Measurements from ENCODE around the gene PHF3.

PHF3 gene

GRCh38 chr6:63635588-63636517 lies at the start of gene PHF3:
PHF3 (plus strand) TSS chr6:63635802; CDS start chr6:63646552, 10,750 bp downstream.
- DNase-seq: peak; percentile 8 to 30

DNA sequence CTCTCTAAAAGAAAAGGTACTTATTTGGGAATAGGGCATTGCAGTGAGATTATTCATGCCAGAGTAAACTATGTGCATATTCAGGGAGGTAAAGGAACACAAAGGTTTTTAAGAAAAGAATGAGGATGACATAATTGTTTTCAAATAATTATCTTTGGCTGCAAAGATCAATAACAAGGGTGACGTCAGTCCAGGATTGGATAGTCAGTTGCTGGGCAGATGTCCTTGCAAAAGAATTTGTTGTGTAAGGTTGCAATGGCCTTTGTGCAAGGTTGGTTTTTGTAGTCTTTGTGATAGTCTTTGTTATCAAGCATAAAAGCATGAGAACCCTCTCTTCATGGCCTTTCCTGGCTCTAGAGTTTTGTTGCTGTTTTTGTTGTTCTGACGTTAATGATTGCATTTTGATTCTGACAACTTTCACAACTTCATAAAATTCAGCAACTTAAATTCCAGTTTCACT lies 45.6 kb upstream of the PHF3 start:
- no peak for DNase-seq

- DNase-seq: no peak
Observed at GRCh38 chr6:63592886-63593285, 42.7 kb upstream of the PHF3 start.

DNA sequence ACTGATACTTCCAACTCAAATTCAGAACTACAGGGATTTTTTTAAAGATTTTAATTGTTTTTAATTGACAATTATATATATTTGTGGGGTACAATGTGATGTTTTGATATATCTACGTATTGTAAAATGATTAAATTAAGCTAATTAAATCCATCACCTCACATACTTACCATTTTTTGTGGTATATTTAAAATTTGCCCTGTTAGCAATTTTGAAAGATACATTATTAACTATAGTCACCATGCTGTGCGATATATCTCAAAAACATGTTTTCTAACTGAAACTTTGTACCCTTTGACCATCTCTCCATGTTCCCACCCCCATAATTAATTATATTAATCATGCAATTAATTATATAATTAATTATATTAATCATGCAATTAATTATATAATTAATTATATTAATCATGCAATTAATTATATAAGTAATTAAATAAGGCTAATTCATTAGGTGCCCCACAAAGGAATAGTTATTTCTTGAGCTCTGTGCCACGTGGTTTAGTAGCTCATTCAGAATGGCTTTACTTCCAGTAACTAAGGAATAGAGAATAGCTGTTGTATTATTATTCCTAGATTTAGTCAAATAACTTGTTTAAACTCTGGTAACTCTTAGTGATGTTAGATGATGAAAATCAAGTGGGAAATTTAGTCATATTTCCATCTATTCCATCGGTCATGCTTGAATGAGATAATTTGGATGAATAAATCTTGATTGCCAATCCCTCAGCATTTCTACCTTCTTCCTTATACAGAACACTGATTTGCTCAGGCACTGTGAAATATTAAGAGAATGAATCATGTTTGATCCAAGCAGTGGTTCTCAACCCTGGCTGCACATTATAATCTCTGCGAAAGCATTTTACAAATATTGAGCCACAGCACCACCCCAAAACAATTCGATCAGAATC lies 38.2 kb upstream of the PHF3 start:
- DNase-seq: peak in 1 of 2 experiments; percentile 65

GRCh38 chr6:63598049-63599036 lies 37.3 kb upstream of the PHF3 start:
- peak in 1 of 2 experiments; percentile 65 for DNase-seq

- no peak for DNase-seq
Observed at GRCh38 chr6:63599243-63599642, 36.4 kb upstream of the PHF3 start.

DNA sequence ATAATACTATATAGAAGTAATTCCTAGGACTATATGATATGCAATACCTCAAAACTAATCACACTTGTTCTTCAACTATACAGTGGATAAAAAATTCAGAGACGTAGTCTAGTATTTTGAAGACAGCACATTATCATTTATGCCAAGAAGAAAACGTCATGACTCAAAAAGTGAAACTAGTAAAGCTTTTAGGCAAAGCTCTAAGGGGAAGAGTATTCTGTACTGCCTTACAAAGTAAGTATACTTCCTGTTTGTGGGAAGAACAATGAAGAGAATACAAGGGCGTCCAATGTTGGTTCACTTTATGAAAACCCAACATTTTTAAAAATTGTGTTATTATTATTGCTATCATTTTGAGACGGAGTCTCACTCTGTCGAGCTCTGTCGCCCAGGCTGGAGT lies 35.5 kb upstream of the PHF3 start:
- no peak for DNase-seq

- no peak for DNase-seq
Observed at GRCh38 chr6:63609231-63609630, 26.4 kb upstream of the PHF3 start.

DNA sequence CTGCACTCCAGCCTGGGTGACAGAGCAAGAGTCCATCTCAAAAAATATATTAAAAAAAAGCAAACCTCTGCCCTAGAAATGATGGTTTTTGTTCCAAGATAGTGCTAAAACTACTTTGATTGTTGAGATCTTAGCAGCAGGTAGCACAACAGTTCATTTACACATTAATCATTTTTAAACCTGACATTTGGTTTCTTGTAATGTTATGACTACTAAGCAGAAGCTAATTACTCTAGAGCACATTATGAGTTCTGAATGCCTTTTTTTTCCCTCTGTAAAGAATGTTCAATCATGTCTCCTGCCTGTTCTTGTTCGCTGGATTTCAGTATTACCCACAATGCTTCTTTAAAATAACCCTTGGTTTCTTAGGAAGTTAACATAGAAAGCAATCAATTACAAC lies 24.7 kb upstream of the PHF3 start:
- DNase-seq: no peak

DNA sequence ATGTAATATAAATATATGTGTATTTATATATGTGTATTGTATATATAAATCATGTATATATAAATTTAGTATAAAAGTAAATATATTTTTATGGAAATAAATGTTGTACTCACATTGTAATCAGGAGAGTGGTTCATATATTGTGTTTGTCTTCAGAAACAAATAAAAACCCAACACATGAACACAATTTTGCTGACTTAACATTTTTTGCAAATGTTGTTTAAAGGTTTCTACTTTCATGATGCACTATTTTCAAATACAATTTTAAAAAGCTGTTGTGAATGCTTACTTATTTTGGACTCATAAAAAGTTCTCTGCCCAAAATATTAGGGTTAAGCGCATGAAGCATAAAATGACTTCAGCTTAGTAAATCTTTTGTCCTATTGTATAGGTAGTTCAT lies 24.0 kb upstream of the PHF3 start:
- DNase-seq: no peak

GRCh38 chr6:63615590-63615989 lies 20.0 kb upstream of the PHF3 start:
- DNase-seq: no peak

GRCh38 chr6:63624091-63624490 lies 11.5 kb upstream of the PHF3 start:
- no peak for DNase-seq

DNA sequence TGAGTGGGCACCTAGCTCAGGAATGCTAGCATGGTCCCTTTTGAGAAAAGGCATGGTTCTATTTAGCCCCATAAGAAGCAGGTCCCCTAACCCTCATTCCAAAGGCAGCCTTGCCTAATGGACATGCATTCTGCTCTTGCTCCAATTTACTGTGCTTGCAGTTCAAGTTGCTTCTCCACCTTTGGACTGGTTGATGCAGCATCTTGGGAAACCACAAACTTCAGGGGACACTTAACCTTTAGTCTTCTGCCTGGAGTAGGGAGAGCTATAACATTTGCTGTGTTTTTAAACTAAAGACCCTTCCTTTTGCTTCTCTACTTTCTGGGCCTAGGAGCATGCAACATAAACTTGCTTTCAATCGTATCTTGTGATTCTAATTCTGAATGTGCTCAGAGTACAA lies 5.1 kb upstream of the PHF3 start:
- no peak for DNase-seq

- DNase-seq: no peak
Observed at GRCh38 chr6:63634630-63635029, 972 bp upstream of the PHF3 start.

- DNase-seq: peak in 1 of 2 experiments; percentile 68
Observed at GRCh38 chr6:63635215-63635587, 401 bp upstream of the PHF3 start.

GRCh38 chr6:63636518-63637021 lies 968 bp downstream of the PHF3 start:
- no peak for DNase-seq

GRCh38 chr6:63637865-63638445 lies 2.4 kb downstream of the PHF3 start:
- no peak for DNase-seq

DNA sequence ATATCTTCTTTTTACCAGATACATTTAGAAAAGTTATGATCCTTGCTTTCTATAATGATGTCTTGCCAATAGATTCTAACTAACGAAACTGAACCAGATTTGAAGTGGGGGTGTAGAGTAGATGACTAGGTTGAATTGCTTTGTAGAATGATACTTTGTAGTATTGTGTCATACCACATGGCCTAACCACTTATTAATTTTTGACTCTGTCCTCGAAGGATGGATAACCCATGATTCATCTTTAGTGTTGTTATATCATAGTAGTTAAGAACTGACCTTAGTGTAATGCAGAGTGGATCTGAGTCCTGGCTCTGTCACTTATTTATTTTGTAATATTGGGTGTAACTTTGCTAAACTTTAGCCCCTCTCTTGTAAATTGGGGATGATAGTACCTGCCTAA lies 4.5 kb downstream of the PHF3 start:
- no peak for DNase-seq

GRCh38 chr6:63643862-63644261 lies 8.3 kb downstream of the PHF3 start:
- peak in 1 of 2 experiments; percentile 1 for DNase-seq

GRCh38 chr6:63644668-63645326 lies 9.2 kb downstream of the PHF3 start:
- no peak for DNase-seq

DNA sequence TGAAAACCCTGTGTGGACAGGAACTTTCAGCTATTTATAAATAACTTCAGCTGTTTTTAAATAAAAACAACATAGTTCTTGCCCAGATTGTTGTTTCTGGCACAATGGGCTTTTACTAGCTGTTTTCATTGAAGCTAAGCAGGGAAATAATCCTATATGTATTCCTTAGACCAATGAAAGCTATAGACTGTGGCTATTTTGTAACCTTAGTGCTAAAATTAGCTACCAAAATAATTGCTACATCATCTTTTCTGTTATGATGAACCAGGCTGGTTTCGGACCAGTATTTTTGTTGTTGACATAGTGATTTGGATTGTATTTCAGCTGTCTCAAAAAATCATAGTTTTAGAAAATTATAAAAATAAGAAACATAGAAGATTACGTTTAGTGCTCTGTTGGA lies 13.7 kb downstream of the PHF3 start:
- no peak for DNase-seq
